Activated naive CD4-positive, alpha-beta T cell treated with anti-CD3 and anti-CD28 coated beads, Interleukin-2, amount 50 U/mL, for 72 hours (primary cell): ENCODE measurements around the gene EXOC1L. TPM values are rescaled to one million over a fixed set of nuclear protein-coding genes. Genes with fewer than 3 reads are reported as not detected.
A peak's percentile ranks its signal among the peaks of the same experiment; 100 is the strongest.

ENCODE experiments used
- ATAC-seq, 2 donors: fragments of 150-1000 bp; cut with Tn5 transposase; 2 replicates each; pipeline ENCODE4 v1.10.0; 2021; ENCODE audit warnings: mild to moderate bottlenecking in 2 of 2, moderate library complexity in 2 of 2
- DNase-seq, 2 donors: peaks; one replicate each; pipeline ENCODE4 v3.0.0; 2021 to 2022; ENCODE audit warnings: low spot score in 2 of 2
- H3K27ac Mint-ChIP-seq, 2 donors: one replicate each; pipeline ENCODE4 v1.8.0; 2022; ENCODE audit warnings: mild to moderate bottlenecking in 2 of 2, mixed read lengths in 2 of 2
- H3K36me3 Mint-ChIP-seq, 2 donors: one replicate each; pipeline ENCODE4 v1.8.0; 2022; ENCODE audit warnings: mixed read lengths in 2 of 2
- H3K9me3 Mint-ChIP-seq, 2 donors: one replicate each; pipeline ENCODE4 v1.8.0; 2022; ENCODE audit warnings: mixed read lengths in 2 of 2
- total RNA-seq, 2 donors: library from RNA; stranded (reverse); gene quantifications; one replicate each; pipeline ENCODE4 v1.2.3, GENCODE V29; 2022

Gene EXOC1L
- total RNA-seq, 2 donors from 2014 or later = not detected

- Mint-ChIP-seq H3K27ac (no peak overlapping the region), H3K9me3 (no peaks in the 10 kb centered on the region), H3K36me3 (peaks cover 6 to 7% of the 10 kb centered on the region in 2 donors)
- ATAC-seq (peak in 1 of 2 donors; percentile 21), DNase-seq (no peak)
Measured at GRCh38 chr4:55864577-55865223, 45.1 kb downstream of the EXOC1L start.

- Mint-ChIP-seq H3K27ac (peak overlapping the region in 1 of 2 donors; percentile 67), H3K36me3 (peaks cover 7% of the 10 kb centered on the region in 2 donors), H3K9me3 (no peaks in the 10 kb centered on the region)
- ATAC-seq (peak; percentile 31 to 40), DNase-seq (no peak)
Measured at GRCh38 chr4:55865228-55865806, 45.7 kb downstream of the EXOC1L start.

DNA sequence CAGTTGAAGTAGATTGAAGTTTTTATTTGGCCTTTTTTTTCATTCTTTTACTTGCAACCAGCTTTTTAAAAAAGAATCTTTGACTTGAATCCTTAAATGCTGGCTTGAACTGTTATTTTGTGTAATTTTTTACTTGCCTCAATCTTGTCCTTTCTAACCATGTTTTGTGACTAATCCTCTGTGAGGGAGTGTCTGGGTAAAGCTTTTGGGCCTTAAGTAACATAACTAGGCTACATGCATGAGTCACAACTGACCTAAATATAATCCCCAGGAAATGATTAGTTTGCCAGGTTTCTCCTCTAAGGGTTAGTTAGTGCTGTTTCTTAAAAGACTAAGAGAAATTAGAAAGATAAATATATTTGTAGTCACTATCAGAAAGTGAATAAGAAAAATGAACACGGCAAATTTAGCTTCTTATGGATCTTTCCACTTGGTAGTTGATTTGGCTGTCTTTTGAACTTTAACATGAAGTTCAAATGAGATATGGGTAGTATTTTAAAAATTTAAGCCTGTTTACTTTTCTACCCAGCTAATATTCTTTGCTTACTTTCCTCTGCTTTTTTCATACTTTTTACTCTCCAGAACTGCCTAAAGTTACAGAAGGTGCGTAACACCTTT is 46.8 kb downstream of the EXOC1L start:
- no peaks in the 10 kb centered on the region for H3K9me3 Mint-ChIP-seq
- H3K36me3 Mint-ChIP-seq = peaks cover 7 to 10% of the 10 kb centered on the region in 2 donors
- H3K27ac Mint-ChIP-seq = peak overlapping the region in 1 of 2 donors; percentile 67
- ATAC-seq = peak; percentile 90 to 94
- DNase-seq = no peak

DNA sequence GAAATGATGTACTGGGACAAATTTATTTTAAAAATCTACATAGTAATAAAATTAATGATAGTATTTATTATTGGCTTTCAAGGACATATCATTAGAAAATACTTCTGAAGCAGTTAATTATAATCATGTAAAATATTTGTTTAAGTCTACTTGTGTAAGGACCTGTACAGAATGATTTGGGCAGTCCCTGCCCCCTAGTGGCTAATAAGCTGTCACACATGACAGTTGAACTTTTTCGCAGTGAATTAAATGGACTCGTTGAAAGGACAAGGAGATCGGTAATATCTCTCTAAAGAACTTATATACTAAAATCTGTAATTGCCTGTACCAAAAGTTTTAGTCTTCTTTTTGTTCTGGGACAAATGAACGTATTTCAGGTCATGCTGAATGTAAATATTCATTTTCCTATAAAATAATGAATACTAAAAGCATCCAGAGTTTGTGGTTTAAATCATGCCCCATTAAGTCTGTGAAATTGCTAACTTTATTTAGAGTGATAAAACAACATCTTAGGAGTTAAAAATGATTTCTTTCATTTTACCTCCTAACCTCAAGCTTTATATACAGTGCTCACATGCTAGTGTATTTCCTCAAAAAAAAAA is 47.5 kb downstream of the EXOC1L start:
- Mint-ChIP-seq H3K27ac (peak overlapping the region in 1 of 2 donors; percentile 67), H3K9me3 (no peaks in the 10 kb centered on the region), H3K36me3 (peaks cover 7 to 10% of the 10 kb centered on the region in 2 donors)
- no peak for DNase-seq
- ATAC-seq = peak; percentile 67 to 73

- no peak for DNase-seq
- no peak for ATAC-seq
- Mint-ChIP-seq H3K9me3 (no peaks in the 10 kb centered on the region), H3K27ac (peak overlapping the region in 1 of 2 donors; percentile 25), H3K36me3 (peaks cover 7 to 10% of the 10 kb centered on the region in 2 donors)
Measured at GRCh38 chr4:55868581-55869090, 49.0 kb downstream of the EXOC1L start.

DNA sequence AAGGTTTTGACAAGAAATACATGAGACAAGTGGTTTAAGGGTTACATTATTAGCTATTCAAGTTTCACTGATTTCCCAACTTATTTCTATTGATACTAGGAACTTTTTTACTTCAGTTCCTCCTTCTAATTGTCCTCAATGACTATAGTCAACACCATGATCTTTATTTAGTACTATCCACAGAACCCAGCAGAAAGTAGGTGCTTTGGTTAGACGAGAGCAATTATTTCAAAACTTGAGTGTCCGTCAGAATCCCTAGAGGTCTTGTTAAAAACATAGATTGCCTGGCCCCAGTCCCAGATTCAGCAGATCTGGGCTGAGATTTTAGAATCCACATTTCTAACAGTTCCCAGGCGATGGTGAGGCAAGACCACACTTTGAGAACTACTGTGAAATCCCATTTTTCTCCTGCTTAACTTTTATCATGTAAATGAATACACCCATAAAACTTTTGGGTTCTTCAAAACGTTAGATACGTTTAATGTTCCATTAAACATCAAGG is 51.8 kb downstream of the EXOC1L start:
- no peak for ATAC-seq
- no peaks in the 10 kb centered on the region for H3K9me3 Mint-ChIP-seq
- no peak overlapping the region for H3K27ac Mint-ChIP-seq
- DNase-seq = no peak
- H3K36me3 Mint-ChIP-seq = peaks cover 7 to 10% of the 10 kb centered on the region in 2 donors

- no peak for DNase-seq
- H3K9me3 Mint-ChIP-seq = no peaks in the 10 kb centered on the region
Measured at GRCh38 chr4:55874831-55875230, 55.2 kb downstream of the EXOC1L start.

GRCh38 chr4:55876387-55876786 is 56.8 kb downstream of the EXOC1L start:
- H3K9me3 Mint-ChIP-seq = no peaks in the 10 kb centered on the region
- ATAC-seq = no peak

More at GRCh38 chr4:55874831-55875230, 55.2 kb downstream of the EXOC1L start:
- Mint-ChIP-seq H3K27ac (no peak overlapping the region), H3K36me3 (peaks cover 12% of the 10 kb centered on the region in 2 donors)
- no peak for ATAC-seq

DNA sequence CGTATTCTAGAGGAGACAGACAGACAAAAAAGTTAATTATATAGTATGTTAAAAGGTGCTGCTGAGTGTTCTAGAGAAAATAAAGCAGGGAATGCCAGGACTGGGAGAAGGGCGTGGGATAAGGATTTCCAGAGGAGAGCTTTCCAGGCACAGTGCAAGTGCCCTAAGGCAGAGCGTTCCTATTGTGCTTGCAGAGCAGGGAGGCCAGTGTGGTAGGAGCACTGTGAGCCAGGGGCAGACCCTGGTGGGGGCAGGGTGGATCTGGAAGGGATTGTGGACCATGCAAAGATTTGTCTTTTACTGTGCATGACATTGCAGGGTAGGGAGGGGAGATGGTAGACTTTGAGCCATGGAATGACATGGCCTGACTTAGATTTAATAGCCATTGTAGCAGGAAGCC is 59.6 kb downstream of the EXOC1L start:
- Mint-ChIP-seq H3K27ac (no peak overlapping the region), H3K9me3 (no peaks in the 10 kb centered on the region), H3K36me3 (peaks cover 12 to 20% of the 10 kb centered on the region in 2 donors)
- DNase-seq = no peak
- no peak for ATAC-seq

More at GRCh38 chr4:55876387-55876786, 56.8 kb downstream of the EXOC1L start:
- H3K36me3 Mint-ChIP-seq = peaks cover 12 to 20% of the 10 kb centered on the region in 2 donors
- DNase-seq = no peak
- no peak overlapping the region for H3K27ac Mint-ChIP-seq

DNA sequence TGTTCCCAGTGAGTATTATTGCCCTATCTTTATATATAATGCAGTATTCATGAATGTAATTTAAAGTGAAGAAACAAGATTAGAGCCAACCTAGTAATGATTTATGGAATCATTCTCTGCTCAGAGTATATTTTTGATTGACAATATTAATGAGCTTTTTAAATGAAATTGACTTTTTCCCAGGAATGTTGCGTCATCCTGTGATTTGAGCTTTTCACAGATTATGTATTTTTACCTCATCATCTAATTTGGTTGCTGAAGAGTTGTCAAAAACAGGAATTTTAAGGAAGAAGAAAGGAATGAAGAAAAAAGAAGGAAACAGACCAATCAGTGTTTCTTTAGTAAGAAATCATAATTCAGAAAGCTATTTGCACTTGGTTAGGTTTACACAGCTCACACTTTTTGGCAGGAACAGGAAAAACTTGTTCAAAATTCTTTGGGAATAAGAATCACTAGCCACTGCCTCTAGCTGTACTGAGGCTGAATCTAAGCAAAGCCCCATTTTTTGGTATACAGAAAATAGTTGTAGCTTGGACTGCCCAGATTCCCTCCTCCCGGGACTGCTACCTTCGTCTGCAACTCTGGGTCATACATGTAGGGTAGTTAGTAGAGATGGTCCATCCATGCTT is 61.2 kb downstream of the EXOC1L start:
- peaks cover 12 to 20% of the 10 kb centered on the region in 2 donors for H3K36me3 Mint-ChIP-seq

GRCh38 chr4:55884093-55884850 is 64.7 kb downstream of the EXOC1L start:
- Mint-ChIP-seq H3K36me3 (peaks cover 0 to 15% of the 10 kb centered on the region in 2 donors), H3K27ac (no peak overlapping the region), H3K9me3 (no peaks in the 10 kb centered on the region)
- DNase-seq (no peak), ATAC-seq (no peak)

More for the DNA sequence above, 61.2 kb downstream of the EXOC1L start:
- no peak for DNase-seq
- ATAC-seq = no peak
- no peak overlapping the region for H3K27ac Mint-ChIP-seq
- no peaks in the 10 kb centered on the region for H3K9me3 Mint-ChIP-seq

GRCh38 chr4:55884851-55885219 is 65.2 kb downstream of the EXOC1L start:
- H3K36me3 Mint-ChIP-seq = peaks cover 3 to 13% of the 10 kb centered on the region in 2 donors
- ATAC-seq (no peak), DNase-seq (no peak)
- no peaks in the 10 kb centered on the region for H3K9me3 Mint-ChIP-seq
- no peak overlapping the region for H3K27ac Mint-ChIP-seq

Other genes starting within 250 kb of the EXOC1L start
- not detected for gene PDCL2, start 227.5 kb upstream of the EXOC1L start, total RNA-seq
- gene NMU, start 183.5 kb upstream of the EXOC1L start, total RNA-seq = under 1 TPM in 1 of 2 donors, not detected in 1; 0.35 TPM
- 10 to 100 TPM; 29.3 to 31.8 TPM for gene EXOC1, start 33.9 kb downstream of the EXOC1L start, total RNA-seq
- gene CEP135, start 129.2 kb downstream of the EXOC1L start, total RNA-seq = 10 to 100 TPM; 15.9 to 17.3 TPM